Right lobe of liver (tissue), 4 donors: ENCODE measurements around the gene SEC14L1.

Experiments
- POLR2A ChIP-seq: fragments of 450-650 bp; IDR thresholded peaks from one replicate; pipeline ENCODE4 v1.6.1; 2017; ENCODE audit warnings: antibody characterized with exemption, mild to moderate bottlenecking
- TF ChIP-seq, protein P1 (sequence below), 4 donors: fragments of 200-600 bp in 3 of 4; fragments of 450-650 bp in 1 of 4; IDR thresholded peaks; one replicate each; pipeline versions ENCODE4 v1.5.1 to v1.8.0; 2016 to 2022; ENCODE audit warnings: antibody characterized with exemption in 4 of 4, mild to moderate bottlenecking in 2 of 4
- donor health status: DM: no; HTN: no; CAD: no.
- donor health status: DM: no; HTN: no; CAD: no.
- donor health status: DM: no; HTN: yes; CAD: no.

- TF ChIP-seq, protein P1, sequence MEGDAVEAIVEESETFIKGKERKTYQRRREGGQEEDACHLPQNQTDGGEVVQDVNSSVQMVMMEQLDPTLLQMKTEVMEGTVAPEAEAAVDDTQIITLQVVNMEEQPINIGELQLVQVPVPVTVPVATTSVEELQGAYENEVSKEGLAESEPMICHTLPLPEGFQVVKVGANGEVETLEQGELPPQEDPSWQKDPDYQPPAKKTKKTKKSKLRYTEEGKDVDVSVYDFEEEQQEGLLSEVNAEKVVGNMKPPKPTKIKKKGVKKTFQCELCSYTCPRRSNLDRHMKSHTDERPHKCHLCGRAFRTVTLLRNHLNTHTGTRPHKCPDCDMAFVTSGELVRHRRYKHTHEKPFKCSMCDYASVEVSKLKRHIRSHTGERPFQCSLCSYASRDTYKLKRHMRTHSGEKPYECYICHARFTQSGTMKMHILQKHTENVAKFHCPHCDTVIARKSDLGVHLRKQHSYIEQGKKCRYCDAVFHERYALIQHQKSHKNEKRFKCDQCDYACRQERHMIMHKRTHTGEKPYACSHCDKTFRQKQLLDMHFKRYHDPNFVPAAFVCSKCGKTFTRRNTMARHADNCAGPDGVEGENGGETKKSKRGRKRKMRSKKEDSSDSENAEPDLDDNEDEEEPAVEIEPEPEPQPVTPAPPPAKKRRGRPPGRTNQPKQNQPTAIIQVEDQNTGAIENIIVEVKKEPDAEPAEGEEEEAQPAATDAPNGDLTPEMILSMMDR (IDR thresholded peaks at IDR 0.05) = peak in 2 of 4 donors; percentile 24 to 33
- TF ChIP-seq POLR2A = peak; percentile 55
Measured at GRCh38 chr17:77146882-77147281, 6.1 kb downstream of the SEC14L1 start.
